SK-N-DZ (cell line): ENCODE data around the gene GABPB2. TPM values are rescaled to one million over a fixed set of nuclear protein-coding genes. Genes with fewer than 3 reads are reported as not detected.

ENCODE experiments used
- DNase-seq: peaks from one replicate; pipeline ENCODE4 v3.0.0-alpha.2; 2015; ENCODE audit warnings: low spot score
- polyA plus RNA-seq, 2 experiments: library from polyadenylated mRNA; depleted of rRNA; stranded (reverse); fragments of >200 nt; gene quantifications; 2 replicates each; pipeline ENCODE4 v1.2.3, GENCODE V29; 2014

The GABPB2 gene
- polyA plus RNA-seq (2014; cell fraction: cytosol; rRNA removed), result 1.6 and 2.1 TPM in 2 replicates
- polyA plus RNA-seq (2014; cell fraction: nucleus; rRNA removed), result 1.2 and 1.3 TPM in 2 replicates

DNA sequence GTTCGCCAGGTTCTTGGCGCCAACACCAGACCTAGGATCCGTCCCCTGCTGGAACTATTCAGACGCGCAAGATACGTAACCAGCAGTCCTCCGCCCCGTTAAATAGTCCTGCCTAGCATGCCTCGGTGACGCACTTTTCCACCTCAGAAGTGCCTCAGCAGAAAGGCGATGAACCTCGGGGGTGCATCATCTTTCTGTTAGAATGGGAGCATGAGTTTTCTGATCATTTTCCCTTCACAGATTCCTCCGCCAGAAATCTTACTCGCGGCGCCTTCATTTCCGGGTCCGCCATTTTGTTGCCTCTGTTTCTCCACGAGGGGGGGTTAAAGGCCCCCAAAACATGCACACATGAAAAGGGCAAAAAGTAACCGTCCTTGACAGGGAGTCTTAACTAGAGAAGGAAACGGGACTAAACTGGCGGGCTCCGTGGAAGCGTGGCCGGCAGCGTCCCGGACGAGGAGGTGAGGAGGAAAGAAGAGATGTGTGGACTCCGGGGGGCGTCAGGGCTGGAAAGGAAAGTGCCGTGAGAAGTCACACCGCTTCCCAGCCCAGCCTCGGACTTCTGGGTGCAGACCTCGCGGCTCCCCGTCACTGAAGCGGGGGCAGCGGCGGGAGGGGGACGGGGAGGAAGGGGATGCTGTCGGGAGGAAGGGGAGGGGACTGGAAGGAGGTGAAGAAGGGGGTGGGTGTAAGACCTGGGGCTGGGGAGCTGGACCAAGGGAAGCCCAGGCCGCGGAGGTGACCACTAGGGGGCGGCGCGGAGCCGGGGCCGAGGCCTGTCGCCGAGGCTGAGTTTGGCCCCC is at the start of gene GABPB2:
GABPB2 (plus strand) TSS at position 288 of the 803 bp plus-strand sequence. CDS start 17,429 bp downstream, outside the sequence.
- DNase-seq, result peak; percentile 83

DNA sequence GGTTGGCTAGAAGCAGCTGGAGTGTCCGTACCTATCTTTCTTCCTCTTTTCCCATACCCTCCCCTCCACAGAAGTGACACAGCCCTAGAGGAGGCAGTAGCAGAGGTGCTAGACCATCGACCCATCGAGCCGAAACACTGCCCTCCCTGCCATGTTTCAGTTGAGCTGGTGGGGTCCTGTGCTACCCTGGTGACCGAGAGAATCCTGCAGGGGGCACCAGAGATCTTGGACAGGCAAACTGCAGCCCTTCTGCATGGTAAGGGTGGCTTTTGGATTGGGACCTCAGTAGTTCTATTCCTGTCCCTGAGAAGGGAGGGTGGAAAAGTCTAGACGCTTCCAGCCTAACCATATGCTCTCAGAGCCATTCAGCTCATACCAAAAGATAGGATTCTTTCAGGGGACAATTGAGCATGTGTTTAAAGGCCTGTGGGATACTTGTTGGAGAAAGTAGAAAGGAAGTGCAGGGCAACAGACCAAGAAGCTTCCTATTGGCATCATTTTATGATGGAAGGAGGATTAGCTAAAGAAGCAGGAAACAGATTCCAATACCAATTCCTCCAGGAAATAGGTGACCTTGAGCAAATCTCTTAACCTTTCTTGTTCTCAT is 45.9 kb upstream of the GABPB2 start:
- DNase-seq, result peak; percentile 75

DNA sequence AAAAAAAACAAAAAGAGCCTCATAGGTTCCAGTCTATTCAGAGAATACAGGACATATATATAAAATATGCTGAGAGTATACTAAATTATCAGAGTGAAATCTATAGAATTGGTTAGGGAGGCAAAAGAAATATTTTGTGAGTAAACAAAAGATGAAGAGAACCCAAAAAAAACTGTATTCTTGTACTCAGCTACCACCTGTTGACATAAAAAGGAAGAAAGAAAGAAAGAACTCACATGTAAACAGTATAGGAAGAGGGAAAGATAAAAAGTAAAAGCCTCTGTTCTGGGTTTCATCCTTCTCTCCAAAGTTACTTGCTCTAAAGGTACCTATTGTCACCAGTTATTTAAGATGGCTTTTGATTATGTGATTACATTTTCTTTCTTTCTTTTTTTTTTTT is 44.1 kb upstream of the GABPB2 start:
- no peak for DNase-seq

DNA sequence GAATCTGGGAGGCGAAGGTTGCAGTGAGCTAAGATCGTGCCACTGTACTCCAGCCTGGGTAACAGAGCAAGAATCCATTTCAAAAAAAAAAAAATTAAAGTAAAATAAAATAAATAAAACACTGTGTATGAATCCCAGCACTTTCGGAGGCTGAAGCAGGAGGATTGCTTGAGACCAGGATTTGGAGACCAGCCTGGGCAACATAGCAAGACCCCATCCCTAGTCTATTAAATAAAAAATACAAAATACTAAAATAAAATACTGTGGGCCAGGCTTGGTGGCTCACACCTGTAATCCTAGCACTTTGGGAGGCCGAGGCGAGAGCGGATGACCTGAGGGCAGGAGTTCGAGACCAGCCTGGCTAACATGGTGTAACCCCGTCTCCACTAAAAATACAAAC is 38.4 kb upstream of the GABPB2 start:
- DNase-seq, result no peak

DNA sequence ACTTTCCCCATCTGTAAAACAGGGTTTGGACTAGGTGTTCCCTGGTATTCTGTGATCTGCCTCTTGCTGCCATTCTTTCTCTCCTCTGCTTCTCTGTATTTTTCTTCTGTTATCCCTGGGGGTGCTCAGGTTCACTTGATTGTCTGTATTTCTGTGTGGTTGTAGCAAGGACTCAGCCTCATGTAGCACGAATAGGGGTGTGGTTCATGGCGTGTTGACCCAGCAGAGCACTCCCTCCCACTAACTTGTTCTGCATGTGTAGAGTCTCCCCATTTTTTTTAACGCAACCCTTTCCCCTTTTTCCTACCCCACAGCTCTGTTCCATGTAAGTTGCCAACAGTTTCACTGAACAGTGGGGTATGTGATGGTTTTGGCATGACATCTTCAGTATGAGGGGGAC is 35.4 kb upstream of the GABPB2 start:
- no peak for DNase-seq

DNA sequence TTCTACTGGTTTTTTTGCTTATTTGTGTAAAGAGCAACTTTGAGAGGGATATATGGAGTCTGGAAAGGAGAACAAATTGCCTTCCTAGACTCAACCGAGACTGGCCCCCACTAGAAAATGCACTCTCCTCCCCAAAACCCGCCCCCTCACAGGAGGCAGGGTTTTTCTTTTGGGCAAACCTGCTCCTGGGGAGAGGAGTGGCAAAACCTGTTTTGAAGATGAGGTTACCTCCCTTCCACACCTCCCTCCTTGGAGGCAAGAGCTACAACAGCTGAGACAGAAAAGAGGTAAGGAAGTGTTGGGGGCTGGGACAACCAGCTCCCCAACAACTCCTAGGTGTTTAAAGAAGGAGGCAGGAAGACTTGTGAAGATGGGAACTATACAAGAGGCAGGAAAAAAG is 34.2 kb upstream of the GABPB2 start, which contains the start of gene BNIPL:
BNIPL (plus strand) TSS at position 231 of the 400 bp plus-strand sequence; CDS start at position 371, 140 bp downstream.
- no peak for DNase-seq

DNA sequence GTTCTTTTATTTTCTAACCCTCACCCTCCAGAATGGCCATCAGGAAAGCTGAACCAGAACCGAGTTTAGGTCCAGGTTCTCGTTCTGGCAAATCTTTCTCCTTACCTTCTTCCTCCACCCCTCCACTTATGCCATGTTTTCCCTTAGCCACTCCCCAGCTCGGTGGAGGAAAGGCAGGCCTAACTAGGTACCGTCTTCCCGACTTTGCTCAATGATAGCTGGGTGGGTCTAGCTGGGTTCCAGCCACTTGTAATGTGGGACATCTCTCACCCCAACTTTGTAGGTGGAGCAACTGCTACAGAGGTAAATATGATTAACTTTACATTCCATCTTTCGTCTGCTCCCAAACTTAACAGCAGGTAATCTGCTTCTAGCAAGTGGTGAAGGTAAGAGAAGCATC is 33.5 kb upstream of the GABPB2 start:
- DNase-seq, result no peak

DNA sequence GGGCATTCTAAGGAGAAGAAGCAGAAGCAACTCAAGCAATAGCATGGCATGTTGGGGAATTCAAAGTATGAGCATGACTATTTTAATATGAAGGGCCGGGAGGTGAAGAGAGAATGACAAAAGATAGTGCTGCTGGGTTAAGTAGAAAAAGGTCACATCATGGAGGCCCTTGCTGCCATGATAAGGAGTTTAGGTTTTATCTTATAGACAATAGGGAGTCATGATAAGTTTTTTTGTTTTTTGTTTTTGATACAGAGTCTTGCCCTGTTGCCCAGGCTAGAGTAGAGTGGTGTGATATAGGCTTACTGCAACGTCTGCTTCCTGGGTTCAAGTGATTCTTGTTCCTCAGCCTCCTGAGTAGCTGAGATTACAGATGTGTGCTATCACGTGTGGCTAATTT is 31.0 kb upstream of the GABPB2 start:
- no peak for DNase-seq

DNA sequence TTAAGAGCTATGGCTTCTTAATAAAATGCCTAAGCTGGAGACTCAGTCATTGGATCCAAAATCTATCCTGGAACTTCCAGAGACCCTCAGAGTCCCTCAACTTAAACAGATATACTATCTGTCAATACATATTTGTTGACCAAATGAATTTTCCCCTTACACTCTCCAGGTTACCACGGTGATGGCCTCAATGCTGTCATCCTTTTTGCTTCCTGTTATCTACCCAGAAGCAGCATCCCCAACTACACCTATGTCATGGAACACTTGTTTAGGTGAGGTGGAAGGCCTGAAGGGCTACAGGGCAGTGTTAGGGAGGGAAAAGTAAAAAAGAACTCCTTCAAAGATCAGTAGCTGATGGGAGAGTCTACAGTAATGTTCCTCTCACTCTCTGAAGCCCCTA is 27.4 kb upstream of the GABPB2 start:
- DNase-seq, result no peak

DNA sequence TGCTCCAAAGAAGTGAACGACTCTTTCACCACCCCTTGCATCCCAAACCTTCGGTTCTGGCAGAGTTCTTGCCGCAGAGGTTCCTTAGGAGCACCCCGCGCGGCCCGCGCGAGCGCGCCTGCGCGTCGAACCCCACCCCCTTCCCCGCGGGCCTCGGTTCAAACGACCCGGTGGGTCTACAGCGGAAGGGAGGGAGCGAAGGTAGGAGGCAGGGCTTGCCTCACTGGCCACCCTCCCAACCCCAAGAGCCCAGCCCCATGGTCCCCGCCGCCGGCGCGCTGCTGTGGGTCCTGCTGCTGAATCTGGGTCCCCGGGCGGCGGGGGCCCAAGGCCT is 23.0 kb upstream of the GABPB2 start, which contains the start of gene C1orf56:
C1orf56 (plus strand) TSS at position 161 of the 334 bp plus-strand sequence; CDS start at position 258, 97 bp downstream.
- peak; percentile 83 for DNase-seq

DNA sequence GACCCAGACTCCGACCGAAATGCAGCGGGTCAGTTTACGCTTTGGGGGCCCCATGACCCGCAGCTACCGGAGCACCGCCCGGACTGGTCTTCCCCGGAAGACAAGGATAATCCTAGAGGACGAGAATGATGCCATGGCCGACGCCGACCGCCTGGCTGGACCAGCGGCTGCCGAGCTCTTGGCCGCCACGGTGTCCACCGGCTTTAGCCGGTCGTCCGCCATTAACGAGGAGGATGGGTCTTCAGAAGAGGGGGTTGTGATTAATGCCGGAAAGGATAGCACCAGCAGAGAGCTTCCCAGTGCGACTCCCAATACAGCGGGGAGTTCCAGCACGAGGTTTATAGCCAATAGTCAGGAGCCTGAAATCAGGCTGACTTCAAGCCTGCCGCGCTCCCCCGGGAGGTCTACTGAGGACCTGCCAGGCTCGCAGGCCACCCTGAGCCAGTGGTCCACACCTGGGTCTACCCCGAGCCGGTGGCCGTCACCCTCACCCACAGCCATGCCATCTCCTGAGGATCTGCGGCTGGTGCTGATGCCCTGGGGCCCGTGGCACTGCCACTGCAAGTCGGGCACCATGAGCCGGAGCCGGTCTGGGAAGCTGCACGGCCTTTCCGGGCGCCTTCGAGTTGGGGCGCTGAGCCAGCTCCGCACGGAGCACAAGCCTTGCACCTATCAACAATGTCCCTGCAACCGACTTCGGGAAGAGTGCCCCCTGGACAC is 22.5 kb upstream of the GABPB2 start:
- peak; percentile 86 for DNase-seq

DNA sequence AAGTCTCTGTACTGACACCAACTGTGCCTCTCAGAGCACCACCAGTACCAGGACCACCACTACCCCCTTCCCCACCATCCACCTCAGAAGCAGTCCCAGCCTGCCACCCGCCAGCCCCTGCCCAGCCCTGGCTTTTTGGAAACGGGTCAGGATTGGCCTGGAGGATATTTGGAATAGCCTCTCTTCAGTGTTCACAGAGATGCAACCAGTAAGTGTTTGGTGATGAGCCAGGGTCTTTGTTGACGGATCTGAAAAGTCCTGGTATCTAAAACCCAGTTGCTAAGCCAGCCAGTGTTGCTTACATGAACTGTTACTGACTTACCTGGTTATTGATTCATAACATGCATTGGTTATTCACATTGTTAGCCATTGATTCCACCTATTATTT is 21.9 kb upstream of the GABPB2 start:
- no peak for DNase-seq

DNA sequence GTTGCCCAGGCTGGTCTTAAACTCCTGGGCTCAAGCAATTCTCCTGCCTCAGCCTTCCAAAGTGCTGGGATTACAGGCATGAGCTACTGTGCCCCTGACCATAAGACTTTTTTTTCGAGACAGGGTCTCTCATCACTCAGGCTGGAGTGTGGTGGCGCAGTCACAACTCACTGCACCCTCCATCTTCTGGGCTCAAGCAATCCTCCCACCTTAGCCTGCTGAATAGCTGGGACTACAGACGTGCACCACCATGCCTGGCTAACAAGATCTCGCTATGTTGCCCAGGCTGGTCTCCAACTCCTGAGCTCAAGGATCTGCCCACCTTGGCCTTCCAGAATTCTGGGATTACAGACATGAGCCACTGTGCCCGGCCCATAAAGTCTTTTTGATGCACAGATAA is 21.1 kb upstream of the GABPB2 start:
- DNase-seq, result no peak

DNA sequence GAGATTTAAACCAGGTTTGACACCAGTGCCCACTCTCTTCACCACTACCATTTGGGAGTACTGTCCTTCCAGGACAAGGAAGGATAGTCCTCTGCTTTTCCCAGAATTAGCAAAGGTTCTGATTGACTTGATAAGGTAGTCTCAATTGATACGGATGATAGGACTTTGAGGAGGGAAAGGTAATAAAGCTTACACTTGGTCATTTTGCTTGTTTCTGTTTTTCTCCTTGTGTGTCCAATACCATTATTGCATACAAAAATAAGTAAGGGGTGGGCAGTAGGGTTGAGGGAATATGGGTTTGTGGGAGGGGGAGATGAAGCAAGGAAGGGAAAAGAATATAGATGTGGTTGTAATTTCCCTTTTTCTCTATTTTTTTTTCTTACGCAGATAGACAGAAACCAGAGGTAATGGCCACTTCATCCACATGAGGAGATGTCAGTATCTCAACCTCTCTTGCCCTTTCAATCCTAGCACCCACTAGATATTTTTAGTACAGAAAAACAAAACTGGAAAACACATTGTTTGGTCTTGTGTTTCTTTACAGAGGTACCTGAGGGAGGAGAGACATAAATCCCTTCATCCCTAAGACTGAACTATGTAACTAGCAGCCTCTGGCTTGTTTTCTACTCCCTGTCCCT is 20.4 kb upstream of the GABPB2 start:
- DNase-seq, result no peak

DNA sequence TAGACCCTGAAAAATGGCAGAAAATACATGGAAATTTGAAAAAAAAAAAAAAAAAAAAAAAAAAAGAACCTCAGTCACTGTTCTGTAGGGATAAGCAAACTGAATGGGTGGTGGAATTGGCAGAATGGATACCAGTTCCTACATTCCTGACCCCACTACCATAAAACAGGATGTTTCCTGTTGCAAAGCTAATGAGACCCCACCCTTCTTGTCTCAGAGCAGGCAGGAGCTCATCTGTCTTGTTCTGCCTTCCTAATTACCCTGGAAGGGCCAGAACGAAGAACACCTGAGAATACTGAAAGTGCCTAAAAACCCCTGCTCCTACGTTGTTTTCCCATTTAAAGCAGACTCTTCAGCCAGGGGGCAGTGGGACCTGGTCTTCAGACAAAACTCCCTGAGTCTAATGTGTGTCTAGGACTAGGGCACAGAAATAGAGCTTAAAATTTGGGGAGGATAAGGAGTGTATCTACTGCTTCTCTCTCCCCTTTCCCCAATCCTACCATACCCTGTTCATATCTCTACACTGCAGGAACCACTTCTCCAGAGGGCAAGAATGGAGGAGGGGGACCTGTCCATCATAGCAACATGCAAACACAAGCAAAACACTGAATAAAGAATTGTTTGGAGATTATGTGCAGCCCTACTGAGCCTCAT is 19.1 kb upstream of the GABPB2 start:
- DNase-seq, result no peak

DNA sequence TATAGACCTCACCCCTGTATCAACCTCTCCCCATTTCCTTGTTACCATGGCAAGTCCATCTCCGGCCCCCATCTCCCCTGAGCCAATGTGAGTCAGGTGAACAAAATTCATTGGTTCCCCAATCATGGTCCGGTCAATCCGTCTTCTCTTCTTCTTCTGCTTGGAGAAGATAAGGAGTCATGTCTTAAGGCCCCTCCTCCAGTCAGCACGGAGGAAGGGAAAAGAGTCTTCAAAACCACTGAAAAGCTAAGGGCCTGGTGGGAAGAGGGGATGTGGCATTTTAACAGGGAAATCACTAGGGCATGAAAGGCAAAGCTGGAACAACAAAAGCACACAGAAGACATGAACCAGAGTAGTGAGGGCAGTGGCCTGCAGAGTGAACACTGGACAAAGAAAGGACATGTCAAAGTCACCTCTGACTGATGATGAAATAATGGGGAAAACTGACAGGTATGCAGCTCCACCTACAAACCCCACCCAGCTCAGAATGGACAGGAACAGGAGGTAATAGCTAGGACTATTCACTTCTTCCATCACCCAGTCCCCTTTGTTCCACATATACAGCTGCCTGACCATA is 15.5 kb upstream of the GABPB2 start:
- no peak for DNase-seq

DNA sequence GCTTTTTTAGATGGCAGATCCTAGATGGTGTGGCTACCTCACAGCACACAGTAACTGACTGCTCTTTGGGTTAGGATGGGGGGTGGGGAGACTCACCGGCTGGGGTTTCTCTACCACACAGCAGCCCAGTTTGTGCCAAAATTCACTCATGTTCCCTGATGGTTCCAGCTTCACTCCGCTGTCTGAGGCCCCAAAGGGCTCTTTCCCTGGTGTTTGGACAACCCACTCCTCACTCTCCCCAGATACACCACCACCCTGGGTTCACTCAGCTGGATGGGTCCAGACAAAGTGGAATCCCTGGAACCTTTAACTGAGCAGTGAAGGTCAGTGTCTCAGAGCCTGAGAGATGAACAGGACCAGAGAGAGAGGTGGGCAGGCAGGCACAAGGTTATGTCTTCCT is 15.0 kb upstream of the GABPB2 start:
- DNase-seq, result no peak

DNA sequence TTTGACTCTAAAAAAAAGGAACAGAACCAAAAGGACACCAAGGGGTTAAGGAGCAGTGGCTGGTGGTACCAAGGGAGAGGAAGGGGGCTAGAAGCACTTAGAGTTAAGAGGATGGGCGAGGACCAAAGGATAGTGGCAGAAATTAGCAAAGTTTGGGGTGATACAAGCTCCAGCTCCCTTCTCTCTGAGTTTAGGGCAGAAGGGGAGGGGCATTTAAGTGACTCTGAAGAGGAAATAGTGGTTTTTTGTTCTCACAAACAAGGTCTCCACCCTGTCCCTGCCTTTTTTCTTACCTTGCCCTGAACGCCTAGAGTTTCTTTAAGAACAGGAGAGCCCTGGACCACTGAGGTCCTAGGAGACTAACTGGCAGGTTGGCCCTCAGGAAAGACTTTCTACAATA is 14.4 kb upstream of the GABPB2 start:
- no peak for DNase-seq

DNA sequence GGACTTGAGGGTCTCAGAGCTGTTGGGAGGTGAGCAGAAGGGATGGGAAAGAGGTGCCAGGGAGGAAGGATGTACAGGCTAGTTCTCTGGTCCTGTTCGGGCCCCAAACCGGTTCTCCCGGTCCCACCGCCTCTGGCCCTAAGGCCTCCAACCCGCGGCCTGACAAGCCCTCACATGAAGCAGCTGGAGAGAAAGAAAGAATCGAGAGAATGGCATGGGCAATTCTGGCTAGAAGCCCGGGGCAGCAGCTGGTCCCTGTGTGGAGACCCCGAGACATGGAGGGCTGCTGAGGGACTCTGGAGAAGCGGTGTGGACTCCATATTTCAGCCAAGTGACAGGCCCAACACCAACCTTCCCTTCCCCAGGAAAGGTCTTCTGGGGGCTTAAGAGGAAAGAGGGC is 11.9 kb upstream of the GABPB2 start:
- peak; percentile 57 for DNase-seq

DNA sequence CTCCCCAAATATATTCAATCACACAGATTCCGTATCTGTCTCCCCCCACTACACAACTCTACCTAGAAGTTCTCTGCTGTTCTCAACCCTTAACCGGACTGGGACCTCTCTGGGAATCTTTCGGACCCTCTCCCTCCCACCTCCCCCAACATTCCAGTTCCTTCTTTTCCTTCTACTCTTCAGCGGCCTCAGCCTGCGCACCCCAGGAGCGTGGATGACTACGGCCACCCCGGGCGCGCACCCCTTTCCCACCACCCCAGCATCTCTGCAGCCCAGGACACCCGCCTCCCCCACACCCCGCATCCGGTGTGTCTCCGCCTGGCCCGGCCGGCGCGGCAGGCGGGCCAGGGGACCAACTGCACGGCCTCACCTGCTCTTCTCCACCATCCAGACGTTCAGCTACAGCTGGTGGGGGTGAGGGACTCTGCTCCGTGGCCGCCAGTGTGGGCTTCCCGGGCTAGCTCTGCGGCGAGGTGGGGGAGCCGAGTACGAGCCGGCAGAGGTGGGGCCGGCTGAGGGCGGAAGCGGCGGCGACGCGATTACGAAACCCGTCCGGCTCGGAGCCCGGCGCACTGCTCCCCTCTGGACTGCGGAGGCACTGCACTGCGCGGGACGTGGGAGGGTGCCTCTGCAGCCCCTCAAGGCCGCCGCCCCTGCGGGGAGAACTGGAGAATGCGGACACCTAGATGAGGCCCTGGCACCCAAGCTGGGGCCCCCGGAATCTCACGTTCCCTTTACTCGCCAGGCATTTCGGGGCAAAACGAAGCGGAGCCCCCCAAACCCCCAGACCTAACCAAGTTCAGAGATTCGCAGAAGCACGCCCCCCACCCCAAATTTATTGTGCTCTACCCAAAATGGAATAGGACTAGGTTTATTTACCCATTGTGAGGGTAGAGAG is 11.2 kb upstream of the GABPB2 start, which contains the start of gene CDC42SE1:
CDC42SE1 (minus strand) TSS at position 514 of the 898 bp plus-strand sequence. CDS start 3,892 bp downstream, outside the sequence.
- DNase-seq, result peak; percentile 91
